IgD-negative memory B cell (primary cell): ENCODE results near the gene LUC7L3. TPM values are rescaled to one million over a fixed set of nuclear protein-coding genes. Genes with fewer than 3 reads are reported as not detected.
"Not testable (repeated sequence)": the region's sequence is repeated elsewhere in the genome, so short reads cannot be mapped to it uniquely, and the experiment has no call there.

Experiments used
- H3K27ac Mint-ChIP-seq, 3 donors: one replicate each; pipeline ENCODE4 v1.8.0; 2020 to 2022; ENCODE audit warnings: mild to moderate bottlenecking in 3 of 3, mixed read lengths in 3 of 3, moderate library complexity in 1 of 3
- H3K27me3 Mint-ChIP-seq: one replicate; pipeline ENCODE4 v1.8.0; 2021; ENCODE audit warnings: mixed read lengths
- H3K36me3 Mint-ChIP-seq: one replicate; pipeline ENCODE4 v1.8.0; 2020; ENCODE audit warnings: mild to moderate bottlenecking, mixed read lengths
- H3K4me1 Mint-ChIP-seq, 3 donors: one replicate each; pipeline ENCODE4 v1.8.0; 2020 to 2022; ENCODE audit warnings: mixed read lengths in 3 of 3, mild to moderate bottlenecking in 1 of 3
- H3K4me3 Mint-ChIP-seq, 4 donors: one replicate each; pipeline ENCODE4 v1.8.0; 2020 to 2022; ENCODE audit warnings: mild to moderate bottlenecking in 4 of 4, mixed read lengths in 4 of 4, moderate library complexity in 3 of 4
- H3K9me3 Mint-ChIP-seq, 3 donors: one replicate each; pipeline ENCODE4 v1.8.0; 2020 to 2021; ENCODE audit warnings: mixed read lengths in 3 of 3, mild to moderate bottlenecking in 1 of 3
- polyA plus RNA-seq: library from polyadenylated mRNA; unstranded; fragments of 300-500 nt; fragmentation: Illumina TruSeq; gene quantifications from one replicate; pipeline ENCODE4 v1.2.3, GENCODE V29; 2021

Gene LUC7L3
- polyA plus RNA-seq, 1 donor from 2014 or later: 65.5 TPM

GRCh38 chr17:50793007-50793406 is 73.6 kb downstream of the LUC7L3 start:
- peak overlapping the region in 1 of 3 donors; percentile 8 for H3K27ac Mint-ChIP-seq

GRCh38 chr17:50794361-50794760 is 75.0 kb downstream of the LUC7L3 start:
- Mint-ChIP-seq H3K36me3 (peaks cover 2% of the 10 kb centered on the region), H3K4me1 (no peaks in the 10 kb centered on the region), H3K27me3 (peaks cover 2% of the 10 kb centered on the region), H3K27ac (no peak overlapping the region), H3K9me3 (no peaks in the 10 kb centered on the region), H3K4me3 (no peak overlapping the region)

More at GRCh38 chr17:50793007-50793406, 73.6 kb downstream of the LUC7L3 start:
- Mint-ChIP-seq H3K4me3 (no peak overlapping the region), H3K9me3 (no peaks in the 10 kb centered on the region), H3K36me3 (peaks cover 2% of the 10 kb centered on the region), H3K4me1 (no peaks in the 10 kb centered on the region), H3K27me3 (peaks cover 4% of the 10 kb centered on the region)

GRCh38 chr17:50797135-50797810 is 77.9 kb downstream of the LUC7L3 start:
- Mint-ChIP-seq H3K9me3 (no peaks in the 10 kb centered on the region), H3K27ac (peak overlapping the region in 1 of 3 donors; percentile 10), H3K4me1 (peaks cover 0 to 1% (median 0%) of the 10 kb centered on the region in 3 donors), H3K27me3 (peaks cover 2% of the 10 kb centered on the region), H3K36me3 (peaks cover 2% of the 10 kb centered on the region), H3K4me3 (no peak overlapping the region)

DNA sequence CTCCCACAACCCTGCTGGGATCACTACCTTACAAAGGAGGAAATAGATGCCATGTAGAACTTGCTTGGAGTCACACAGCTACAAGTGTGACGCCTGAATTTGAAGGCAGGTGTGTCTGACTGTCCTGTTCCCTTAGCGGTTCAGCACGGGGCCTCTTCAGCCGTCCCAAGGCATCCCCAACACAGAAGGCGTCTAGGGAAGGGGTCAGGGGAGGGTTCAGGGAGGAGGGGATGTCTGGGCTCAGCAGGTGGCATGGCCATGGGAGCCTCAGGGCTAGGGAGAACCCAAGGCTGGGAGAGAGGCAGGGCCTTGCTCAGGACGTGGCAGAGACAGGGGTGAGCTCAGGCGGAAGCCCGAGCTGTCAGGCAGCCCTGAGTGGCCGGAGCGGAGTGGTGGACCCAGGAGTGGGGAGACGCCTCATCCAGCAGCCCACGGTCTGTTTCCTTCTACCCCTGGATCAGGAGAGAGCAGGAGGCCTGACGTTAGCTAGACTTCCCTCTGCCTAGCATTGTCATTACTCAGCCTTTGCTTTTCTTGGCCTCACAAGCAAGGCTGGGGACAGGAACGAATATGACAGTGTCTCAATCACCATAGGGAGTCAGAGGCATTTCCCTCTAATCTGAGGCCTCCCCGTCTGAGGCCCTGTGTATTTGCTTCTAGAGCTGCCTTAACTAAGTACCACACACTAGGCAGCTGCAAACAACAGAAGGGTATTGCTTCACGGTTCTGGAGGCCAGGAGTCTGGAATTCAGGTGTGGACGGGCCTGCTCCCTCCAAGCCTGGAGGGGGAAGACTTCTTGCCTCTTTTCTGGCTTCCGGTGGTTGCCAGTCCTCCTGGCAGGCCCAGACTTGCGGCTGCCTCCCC is 79.3 kb downstream of the LUC7L3 start:
- H3K36me3 Mint-ChIP-seq: peaks cover 2% of the 10 kb centered on the region
- H3K27ac Mint-ChIP-seq: no peak overlapping the region
- no peak overlapping the region for H3K4me3 Mint-ChIP-seq
- peaks cover 2% of the 10 kb centered on the region for H3K27me3 Mint-ChIP-seq
- H3K9me3 Mint-ChIP-seq: no peaks in the 10 kb centered on the region
- H3K4me1 Mint-ChIP-seq: peaks cover 0 to 1% (median 0%) of the 10 kb centered on the region in 3 donors

GRCh38 chr17:50799582-50799981 is 80.2 kb downstream of the LUC7L3 start:
- H3K27me3 Mint-ChIP-seq: peaks cover 2% of the 10 kb centered on the region
- H3K27ac Mint-ChIP-seq: no peak overlapping the region
- H3K9me3 Mint-ChIP-seq: no peaks in the 10 kb centered on the region
- H3K4me1 Mint-ChIP-seq: peaks cover 0 to 1% (median 0%) of the 10 kb centered on the region in 3 donors
- H3K4me3 Mint-ChIP-seq: peak overlapping the region in 1 of 4 donors; percentile 8
- peaks cover 2% of the 10 kb centered on the region for H3K36me3 Mint-ChIP-seq

GRCh38 chr17:50800196-50800700 is 80.8 kb downstream of the LUC7L3 start:
- H3K4me3 Mint-ChIP-seq: no peak overlapping the region
- peaks cover 2% of the 10 kb centered on the region for H3K27me3 Mint-ChIP-seq
- peaks cover 2% of the 10 kb centered on the region for H3K36me3 Mint-ChIP-seq
- H3K9me3 Mint-ChIP-seq: no peaks in the 10 kb centered on the region
- peak overlapping the region in 1 of 3 donors; percentile 63 for H3K27ac Mint-ChIP-seq
- peaks cover 0 to 1% (median 0%) of the 10 kb centered on the region in 3 donors for H3K4me1 Mint-ChIP-seq

- Mint-ChIP-seq H3K4me3 (no peak overlapping the region), H3K4me1 (peaks cover 0 to 1% (median 0%) of the 10 kb centered on the region in 3 donors), H3K9me3 (no peaks in the 10 kb centered on the region), H3K27me3 (peaks cover 2% of the 10 kb centered on the region), H3K36me3 (no peaks in the 10 kb centered on the region), H3K27ac (no peak overlapping the region)
Observed at GRCh38 chr17:50802609-50803571, 83.5 kb downstream of the LUC7L3 start.

- H3K4me1 Mint-ChIP-seq: peaks cover 0 to 1% (median 0%) of the 10 kb centered on the region in 3 donors
- H3K27ac Mint-ChIP-seq: no peak overlapping the region
- H3K27me3 Mint-ChIP-seq: peaks cover 2% of the 10 kb centered on the region
- H3K4me3 Mint-ChIP-seq: no peak overlapping the region
- H3K9me3 Mint-ChIP-seq: no peaks in the 10 kb centered on the region
- H3K36me3 Mint-ChIP-seq: no peaks in the 10 kb centered on the region
Observed at GRCh38 chr17:50803676-50804075, 84.3 kb downstream of the LUC7L3 start.

DNA sequence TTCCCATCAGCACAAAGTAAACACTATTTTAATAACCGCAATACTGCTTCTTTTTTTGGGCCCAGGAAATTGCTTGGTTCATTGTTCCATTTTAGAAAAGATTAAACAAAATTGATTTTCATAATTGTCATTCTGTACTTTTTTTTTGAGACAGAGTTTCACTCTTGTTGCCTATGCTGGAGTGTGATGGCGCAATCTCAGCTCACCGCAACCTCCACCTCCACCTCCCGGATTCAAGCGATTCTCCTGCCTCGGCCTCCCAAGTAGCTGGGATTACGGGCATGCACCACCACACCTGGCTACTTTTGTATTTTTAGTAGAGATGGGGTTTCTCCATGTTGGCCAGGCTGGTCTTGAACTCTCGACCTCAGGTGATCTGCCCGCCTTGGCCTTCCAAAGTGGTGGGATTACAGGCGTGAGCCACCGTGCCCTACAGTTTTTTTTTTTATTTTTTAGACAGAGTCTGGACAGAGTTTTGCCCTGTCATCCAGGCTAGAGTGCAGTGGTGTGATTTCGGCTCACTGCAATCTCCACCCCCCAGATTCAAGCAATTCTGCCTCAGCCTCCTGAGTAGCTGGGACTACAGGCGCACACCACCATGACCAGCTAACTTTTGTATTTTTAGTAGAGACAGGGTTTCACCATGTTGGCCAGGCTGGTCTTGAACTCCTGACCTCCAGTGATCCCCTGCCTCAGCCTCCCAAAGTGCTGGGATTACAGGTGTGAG is 85.5 kb downstream of the LUC7L3 start:
- H3K9me3 Mint-ChIP-seq, H3K27ac Mint-ChIP-seq, H3K4me3 Mint-ChIP-seq, H3K27me3 Mint-ChIP-seq, H3K36me3 Mint-ChIP-seq, H3K4me1 Mint-ChIP-seq: not testable (repeated sequence)

DNA sequence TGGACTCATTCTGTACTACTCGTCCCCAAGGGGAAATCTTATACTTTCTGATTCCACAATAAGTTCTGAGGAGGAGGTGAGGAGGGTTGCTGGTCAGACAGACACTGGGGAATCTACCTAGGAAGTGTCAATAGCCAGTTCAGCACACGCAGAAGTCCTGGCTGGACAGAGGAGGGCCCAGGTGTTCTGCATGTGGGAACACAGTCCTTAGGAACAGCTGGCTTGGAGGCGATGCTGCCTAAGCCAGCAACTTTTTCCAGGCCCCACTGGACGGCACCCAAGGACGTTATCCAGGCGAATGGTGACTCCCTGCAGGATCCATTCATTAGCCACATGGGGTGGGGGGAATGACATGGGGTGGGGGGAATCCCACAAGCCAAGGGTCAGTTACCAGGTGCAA is 86.1 kb downstream of the LUC7L3 start:
- Mint-ChIP-seq H3K4me3 (no peak overlapping the region), H3K9me3 (no peaks in the 10 kb centered on the region), H3K4me1 (peaks cover 0 to 1% (median 0%) of the 10 kb centered on the region in 3 donors), H3K27me3 (no peaks in the 10 kb centered on the region), H3K27ac (no peak overlapping the region), H3K36me3 (no peaks in the 10 kb centered on the region)

Other genes starting within 250 kb of the LUC7L3 start
- gene RSAD1, start 240.7 kb upstream of the LUC7L3 start, polyA plus RNA-seq: 54.4 TPM
- 1.3 TPM for gene MYCBPAP, start 211.2 kb upstream of the LUC7L3 start, polyA plus RNA-seq
- not detected for gene EPN3, start 186.9 kb upstream of the LUC7L3 start, polyA plus RNA-seq
- 12.8 TPM for gene SPATA20, start 172.4 kb upstream of the LUC7L3 start, polyA plus RNA-seq
- gene CACNA1G, start 158.9 kb upstream of the LUC7L3 start, polyA plus RNA-seq: not detected
- 0.91 TPM for gene ABCC3, start 84.7 kb upstream of the LUC7L3 start, polyA plus RNA-seq
- 4.5 TPM for gene ANKRD40, start 11.7 kb upstream of the LUC7L3 start, polyA plus RNA-seq
- not detected for gene ANKRD40CL, start 47.9 kb downstream of the LUC7L3 start, polyA plus RNA-seq
- gene WFIKKN2, start 116.0 kb downstream of the LUC7L3 start, polyA plus RNA-seq: not detected
- 8.2 TPM for gene TOB1, start 146.8 kb downstream of the LUC7L3 start, polyA plus RNA-seq